ENCODE results near the gene PHF1.

Gene PHF1

GRCh38 chr6:33454009-33454946 is 43.5 kb downstream of the PHF1 start, which contains the start of gene ZBTB9:
Gene ZBTB9 (plus strand): TSS chr6:33454576. CDS start chr6:33455101, 525 bp downstream.
- DNase-seq (ENCODE audit: low read depth, low spot score) = peak; percentile 98

- DNase-seq (ENCODE audit: low read depth, low spot score) = no peak
Measured at GRCh38 chr6:33455051-33455450, 44.2 kb downstream of the PHF1 start.

DNA sequence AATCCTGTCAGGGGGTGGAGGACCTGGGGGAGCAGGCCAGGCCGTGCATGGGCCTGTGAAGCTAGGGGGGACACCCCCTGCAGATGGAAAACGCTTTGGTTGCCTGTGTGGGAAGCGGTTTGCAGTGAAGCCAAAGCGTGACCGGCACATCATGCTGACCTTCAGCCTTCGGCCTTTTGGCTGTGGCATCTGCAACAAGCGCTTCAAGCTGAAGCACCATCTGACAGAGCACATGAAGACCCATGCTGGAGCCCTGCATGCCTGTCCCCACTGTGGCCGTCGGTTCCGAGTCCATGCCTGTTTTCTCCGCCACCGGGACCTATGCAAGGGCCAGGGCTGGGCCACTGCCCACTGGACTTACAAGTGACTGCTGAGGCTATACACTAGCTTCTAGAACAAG is 45.3 kb downstream of the PHF1 start:
- DNase-seq (ENCODE audit: low read depth, low spot score) = no peak

- DNase-seq (ENCODE audit: low read depth, low spot score) = no peak
Measured at GRCh38 chr6:33458676-33459075, 47.9 kb downstream of the PHF1 start.

DNA sequence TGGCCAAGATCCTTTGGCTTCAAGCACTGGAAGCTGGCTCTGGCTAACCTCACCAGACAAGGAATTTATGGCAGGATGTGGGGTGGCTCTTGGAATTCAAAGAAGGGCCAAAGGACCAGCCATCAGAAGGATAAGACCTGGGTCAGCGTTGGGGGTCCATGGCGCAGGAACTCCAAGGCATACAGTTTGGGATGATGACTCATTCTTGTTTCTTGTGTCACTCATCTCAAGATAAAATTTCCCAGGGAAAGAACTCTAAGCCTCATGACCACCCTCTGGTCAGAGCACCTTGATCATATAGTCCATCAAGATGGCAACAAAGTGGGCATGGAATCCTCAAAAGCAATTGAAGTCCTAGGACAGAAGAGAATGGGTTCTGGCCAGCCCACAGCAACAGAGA is 48.4 kb downstream of the PHF1 start:
- DNase-seq (ENCODE audit: low read depth, low spot score) = no peak
